Testis (tissue), 2 donors: ENCODE data around the gene L1CAM.

ENCODE experiments used
- POLR2A ChIP-seq: fragments of 450-650 bp; IDR thresholded peaks from one replicate; pipeline ENCODE4 v1.6.1; 2017; ENCODE audit warnings: antibody characterized with exemption, mild to moderate bottlenecking, moderate library complexity
- TF ChIP-seq, protein P1 (sequence below), 3 experiments: fragments of 450-650 bp in 2 of 3; fragments of 200-600 bp in 1 of 3; sonication (generic) in 1 of 3; IDR thresholded peaks; one replicate each; pipeline ENCODE4 v1.5.1; 2016 to 2019; ENCODE audit warnings: antibody characterized with exemption in 3 of 3, mild to moderate bottlenecking in 2 of 3, moderate library complexity in 1 of 3

DNA sequence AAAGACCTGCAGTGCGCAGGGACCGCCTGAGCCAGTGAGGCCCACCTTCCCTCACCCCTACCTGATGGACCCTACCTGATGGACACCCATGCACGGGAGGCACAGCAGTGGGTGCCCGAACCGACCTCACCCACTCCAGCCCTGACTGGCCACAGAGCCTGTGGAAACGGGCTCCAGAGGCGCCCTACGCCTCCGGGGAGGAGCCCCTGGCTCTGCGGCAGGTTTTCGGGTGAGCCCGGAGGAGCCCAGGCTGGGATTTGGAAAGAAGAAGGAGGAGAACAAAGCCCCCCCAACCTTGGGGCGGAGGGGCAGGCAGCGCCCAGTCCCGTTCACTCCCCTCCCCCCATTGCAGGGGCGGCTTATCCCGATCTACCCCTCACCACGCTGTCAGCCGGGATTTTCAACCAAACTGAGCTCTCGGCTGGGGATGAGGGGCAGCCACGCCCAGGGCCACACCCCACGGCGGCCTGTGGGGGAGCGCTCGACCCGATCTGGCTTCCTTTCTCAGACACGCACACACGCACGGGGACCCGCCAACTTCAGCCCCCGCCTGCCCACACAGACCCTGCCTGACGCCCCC lies 675 bp downstream of the L1CAM start:
- no peak for TF ChIP-seq POLR2A
- TF ChIP-seq, protein P1, sequence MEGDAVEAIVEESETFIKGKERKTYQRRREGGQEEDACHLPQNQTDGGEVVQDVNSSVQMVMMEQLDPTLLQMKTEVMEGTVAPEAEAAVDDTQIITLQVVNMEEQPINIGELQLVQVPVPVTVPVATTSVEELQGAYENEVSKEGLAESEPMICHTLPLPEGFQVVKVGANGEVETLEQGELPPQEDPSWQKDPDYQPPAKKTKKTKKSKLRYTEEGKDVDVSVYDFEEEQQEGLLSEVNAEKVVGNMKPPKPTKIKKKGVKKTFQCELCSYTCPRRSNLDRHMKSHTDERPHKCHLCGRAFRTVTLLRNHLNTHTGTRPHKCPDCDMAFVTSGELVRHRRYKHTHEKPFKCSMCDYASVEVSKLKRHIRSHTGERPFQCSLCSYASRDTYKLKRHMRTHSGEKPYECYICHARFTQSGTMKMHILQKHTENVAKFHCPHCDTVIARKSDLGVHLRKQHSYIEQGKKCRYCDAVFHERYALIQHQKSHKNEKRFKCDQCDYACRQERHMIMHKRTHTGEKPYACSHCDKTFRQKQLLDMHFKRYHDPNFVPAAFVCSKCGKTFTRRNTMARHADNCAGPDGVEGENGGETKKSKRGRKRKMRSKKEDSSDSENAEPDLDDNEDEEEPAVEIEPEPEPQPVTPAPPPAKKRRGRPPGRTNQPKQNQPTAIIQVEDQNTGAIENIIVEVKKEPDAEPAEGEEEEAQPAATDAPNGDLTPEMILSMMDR (IDR thresholded peaks at IDR 0.05) = no peak
